Gastrocnemius medialis (tissue), 4 donors: ENCODE measurements around the gene PIWIL4.

ENCODE experiments used
- POLR2A ChIP-seq, 2 donors: fragments of 450-650 bp; IDR thresholded peaks; one replicate each; pipeline ENCODE4 v1.6.1; 2017; ENCODE audit warnings: antibody characterized with exemption in 2 of 2, mild to moderate bottlenecking in 2 of 2, moderate library complexity in 2 of 2
- TF ChIP-seq, protein P1 (sequence below), 5 experiments: fragments of 450-650 bp in 3 of 5; fragments of 200-600 bp in 2 of 5; sonication (generic) in 2 of 5; IDR thresholded peaks in 4 of 5; conservative IDR thresholded peaks in 1 of 5; 1 replicate in 4 of 5; 2 replicates in 1 of 5; pipeline ENCODE4 v1.5.1; 2016 to 2019; ENCODE audit warnings: antibody characterized with exemption in 5 of 5, mild to moderate bottlenecking in 3 of 5, moderate library complexity in 3 of 5

DNA sequence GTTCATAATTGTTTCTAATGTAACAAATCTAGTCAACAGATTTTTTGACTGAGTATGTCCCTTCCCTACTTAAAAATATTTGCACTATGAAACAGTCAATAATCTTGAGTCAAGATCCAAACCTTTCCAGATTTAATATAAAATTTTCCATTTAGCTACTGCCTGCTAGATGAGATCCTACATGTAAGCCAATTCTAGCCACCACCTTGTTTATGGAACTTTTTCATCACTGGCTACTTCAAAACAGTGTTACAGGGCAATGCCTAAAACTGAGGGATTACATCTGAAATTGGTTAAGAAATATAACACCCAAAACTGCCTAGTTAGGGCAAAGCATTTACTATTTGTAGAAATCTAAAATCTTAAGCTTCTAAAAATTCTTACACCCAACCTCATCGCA, 34.0 kb upstream of the PIWIL4 start:
- TF ChIP-seq, protein P1, sequence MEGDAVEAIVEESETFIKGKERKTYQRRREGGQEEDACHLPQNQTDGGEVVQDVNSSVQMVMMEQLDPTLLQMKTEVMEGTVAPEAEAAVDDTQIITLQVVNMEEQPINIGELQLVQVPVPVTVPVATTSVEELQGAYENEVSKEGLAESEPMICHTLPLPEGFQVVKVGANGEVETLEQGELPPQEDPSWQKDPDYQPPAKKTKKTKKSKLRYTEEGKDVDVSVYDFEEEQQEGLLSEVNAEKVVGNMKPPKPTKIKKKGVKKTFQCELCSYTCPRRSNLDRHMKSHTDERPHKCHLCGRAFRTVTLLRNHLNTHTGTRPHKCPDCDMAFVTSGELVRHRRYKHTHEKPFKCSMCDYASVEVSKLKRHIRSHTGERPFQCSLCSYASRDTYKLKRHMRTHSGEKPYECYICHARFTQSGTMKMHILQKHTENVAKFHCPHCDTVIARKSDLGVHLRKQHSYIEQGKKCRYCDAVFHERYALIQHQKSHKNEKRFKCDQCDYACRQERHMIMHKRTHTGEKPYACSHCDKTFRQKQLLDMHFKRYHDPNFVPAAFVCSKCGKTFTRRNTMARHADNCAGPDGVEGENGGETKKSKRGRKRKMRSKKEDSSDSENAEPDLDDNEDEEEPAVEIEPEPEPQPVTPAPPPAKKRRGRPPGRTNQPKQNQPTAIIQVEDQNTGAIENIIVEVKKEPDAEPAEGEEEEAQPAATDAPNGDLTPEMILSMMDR (IDR thresholded peaks at IDR 0.05 in 4 of 5, conservative IDR thresholded peaks at IDR 0.05 in 1 of 5), result no peak
- no peak for TF ChIP-seq POLR2A (IDR thresholded peaks at IDR 0.05)
